ENCODE data around the gene PGLYRP2.

DNA sequence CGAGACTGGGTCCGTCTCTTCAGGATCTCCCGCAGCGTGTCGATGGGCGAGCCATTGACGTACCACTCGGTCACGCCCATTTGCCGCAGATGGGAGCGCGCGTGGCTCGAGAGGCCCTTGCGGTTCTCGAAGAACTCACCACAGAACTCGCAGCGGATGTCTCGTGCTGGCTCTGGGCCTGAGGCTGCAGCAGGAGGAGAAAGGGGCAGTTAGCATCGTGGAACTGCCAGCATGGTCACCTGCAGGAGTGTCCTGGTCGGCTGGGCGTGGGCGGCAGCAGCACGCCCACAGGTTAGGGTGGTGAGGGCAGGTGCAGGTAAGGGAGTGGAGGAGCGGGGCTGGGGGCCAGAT, 52.0 kb downstream of the PGLYRP2 start:
- no peak for TF ChIP-seq CTCF (IDR thresholded peaks at IDR 0.05; ENCODE audit: poor library complexity)
- TF ChIP-seq EZH2 (IDR thresholded peaks at IDR 0.05; ENCODE audit: borderline replicate concordance), result no peak
- TF ChIP-seq EZH2phosphoT487 (IDR thresholded peaks at IDR 0.05; ENCODE audit: low read depth, severe bottlenecking, unreplicated experiment), result no peak

Measured in hepatocyte (in vitro differentiated cells).